NT2/D1 (cell line): ENCODE results near the gene C9orf50.

Source experiments
- SUZ12 ChIP-seq: IDR thresholded peaks from 2 replicates; pipeline ENCODE4 v1.6.1; 2011; ENCODE audit not compliant: insufficient read length, insufficient read depth; ENCODE audit errors: extremely low read depth
- ZNF274 ChIP-seq: IDR thresholded peaks from 2 replicates; pipeline ENCODE4 v1.6.1; 2011; ENCODE audit warnings: mild to moderate bottlenecking, low read depth, low read length

DNA sequence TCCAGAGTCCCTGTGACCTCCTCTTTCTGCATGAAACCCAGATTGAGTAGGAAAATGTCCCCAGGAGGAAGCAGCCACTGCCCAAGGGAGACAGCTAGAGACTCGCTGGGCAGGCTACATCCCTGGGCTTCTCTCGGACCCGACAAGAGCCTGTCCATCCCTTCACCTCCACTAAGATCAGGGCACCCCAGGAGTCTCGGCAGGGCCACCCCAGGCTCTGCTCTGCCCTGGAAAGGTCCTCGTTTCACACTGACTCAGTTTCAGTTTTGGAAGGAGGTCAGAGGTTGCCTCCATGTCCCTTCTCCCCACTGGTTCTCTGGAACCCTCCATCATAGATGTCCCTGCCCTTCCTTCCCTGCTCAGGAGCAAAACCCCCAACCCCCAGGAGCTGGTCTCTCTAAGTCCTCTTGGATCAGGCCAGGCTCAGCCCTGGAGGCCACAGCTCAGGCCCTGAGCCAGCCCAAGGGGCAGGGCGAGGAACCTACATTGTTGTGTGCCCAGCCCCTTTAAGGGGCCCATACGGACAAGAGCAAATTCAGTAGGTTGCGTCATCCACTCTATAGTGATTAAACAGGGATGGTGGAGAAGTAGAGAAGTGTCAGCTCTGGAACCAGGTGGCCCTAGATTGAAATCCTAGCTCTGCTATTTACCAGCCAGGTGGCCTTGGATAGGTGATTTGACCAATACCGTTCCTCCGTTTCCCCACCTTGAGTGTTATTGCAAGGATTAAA is 37.4 kb downstream of the C9orf50 start:
- no peak for TF ChIP-seq ZNF274
- TF ChIP-seq SUZ12: no peak
